GM23338 (cell line): ENCODE measurements around the gene HDHD3. TPM values are rescaled to one million over a fixed set of nuclear protein-coding genes. Genes with fewer than 3 reads are reported as not detected.

Experiments used
- ATAC-seq: fragments of 200-7000 bp; cut with Tn5 transposase; 3 replicates; pipeline ENCODE4 v1.9.1; 2020
- DNase-seq: peaks from one replicate; pipeline ENCODE4 v3.0.0-alpha.2; 2015; ENCODE audit warnings: low spot score
- H2AFZ ChIP-seq: fragments of 200-600 bp; sonication (generic); 2 replicates; pipeline ENCODE4 v1.8.0; 2016; ENCODE audit warnings: antibody characterized with exemption, mild to moderate bottlenecking, moderate library complexity
- H3F3A ChIP-seq: fragments of 200-600 bp; sonication (generic); replicated peaks from 2 replicates; pipeline ENCODE4 v1.8.0; 2017; ENCODE audit warnings: antibody characterized with exemption, mixed run types, low read depth
- H3K27ac ChIP-seq: fragments of 200-600 bp; sonication (generic); 2 replicates; pipeline ENCODE4 v1.6.1; 2016; ENCODE audit warnings: low read depth
- H3K27me3 ChIP-seq: fragments of 200-600 bp; sonication (generic); 2 replicates; pipeline ENCODE4 v1.8.0; 2016; ENCODE audit warnings: mild to moderate bottlenecking, mixed run types, moderate library complexity; ENCODE audit not compliant: insufficient read depth
- H3K36me3 ChIP-seq: fragments of 200-600 bp; sonication (generic); 2 replicates; pipeline ENCODE4 v1.8.0; 2016; ENCODE audit warnings: mild to moderate bottlenecking; ENCODE audit not compliant: insufficient read depth
- H3K4me1 ChIP-seq: fragments of 200-600 bp; sonication (generic); 2 replicates; pipeline ENCODE4 v1.8.0; 2016; ENCODE audit warnings: mild to moderate bottlenecking, moderate library complexity; ENCODE audit not compliant: insufficient read depth
- H3K4me2 ChIP-seq: fragments of 200-600 bp; sonication (generic); 2 replicates; pipeline ENCODE4 v1.7.1; 2017; ENCODE audit warnings: mixed run types
- H3K4me3 ChIP-seq: fragments of 200-600 bp; sonication (generic); 2 replicates; pipeline ENCODE4 v1.6.1; 2016; ENCODE audit warnings: mixed run types
- H3K79me2 ChIP-seq: fragments of 200-600 bp; sonication (generic); replicated peaks from 2 replicates; pipeline ENCODE4 v1.8.0; 2017; ENCODE audit warnings: mild to moderate bottlenecking; ENCODE audit not compliant: insufficient read depth
- H3K9me2 ChIP-seq: fragments of 200-600 bp; sonication (generic); 2 replicates; pipeline ENCODE4 v1.8.0; 2017; ENCODE audit not compliant: insufficient read depth
- H4K20me1 ChIP-seq: fragments of 200-600 bp; sonication (generic); replicated peaks from 2 replicates; pipeline ENCODE4 v1.8.0; 2017; ENCODE audit warnings: mild to moderate bottlenecking; ENCODE audit not compliant: insufficient read depth
- H3K27ac Mint-ChIP-seq: 2 replicates; pipeline ENCODE4 v1.8.0; 2020; ENCODE audit warnings: inconsistent platforms, mild to moderate bottlenecking, moderate library complexity, mixed read lengths
- H3K27me3 Mint-ChIP-seq: 3 replicates; pipeline ENCODE4 v1.8.0; 2022; ENCODE audit warnings: low read depth, mild to moderate bottlenecking, moderate library complexity, mixed read lengths, inconsistent platforms; ENCODE audit not compliant: insufficient read depth, poor library complexity
- H3K36me3 Mint-ChIP-seq: 3 replicates; pipeline ENCODE4 v1.8.0; 2021; ENCODE audit warnings: low read depth, mild to moderate bottlenecking, inconsistent platforms, moderate library complexity, mixed read lengths
- H3K4me1 Mint-ChIP-seq: 3 replicates; pipeline ENCODE4 v1.8.0; 2020; ENCODE audit warnings: mild to moderate bottlenecking, inconsistent platforms, mixed read lengths
- H3K4me3 Mint-ChIP-seq: 3 replicates; pipeline ENCODE4 v1.8.0; 2021; ENCODE audit warnings: moderate library complexity, mild to moderate bottlenecking, inconsistent platforms, mixed read lengths
- H3K9me3 Mint-ChIP-seq: 3 replicates; pipeline ENCODE4 v1.8.0; 2020; ENCODE audit warnings: moderate library complexity, mild to moderate bottlenecking, inconsistent platforms, mixed read lengths
- ETS1 ChIP-seq: IDR thresholded peaks from 2 replicates; pipeline ENCODE4 v1.6.1; 2016; ENCODE audit warnings: antibody characterized with exemption
- EZH2phosphoT487 ChIP-seq: fragments of 200-600 bp; sonication (generic); IDR thresholded peaks from one replicate; pipeline ENCODE4 v1.8.1; 2018; ENCODE audit warnings: antibody characterized with exemption; ENCODE audit not compliant: unreplicated experiment
- STAT1 ChIP-seq: IDR thresholded peaks from one replicate; pipeline ENCODE4 v1.6.1; 2016; ENCODE audit warnings: antibody characterized with exemption; ENCODE audit not compliant: unreplicated experiment
- ZNF331 ChIP-seq: fragments of 250-450 bp; sonication (Bioruptor Pico); IDR thresholded peaks from 2 replicates; pipeline ENCODE4 v1.5.0; 2020; ENCODE audit warnings: low read depth, mild to moderate bottlenecking, moderate library complexity
- ZNF462 ChIP-seq: fragments of 250-450 bp; sonication (Bioruptor Pico); IDR thresholded peaks from 2 replicates; pipeline ENCODE4 v1.5.0; 2020; ENCODE audit warnings: mild to moderate bottlenecking, moderate library complexity
- polyA plus RNA-seq: library from polyadenylated mRNA; unstranded; fragments of >200 nt; fragmentation: Nextera tagmentation; extraction: Ambion mirVana; gene quantifications from 2 replicates; pipeline ENCODE4 v1.2.1, GENCODE V29; 2016
- total RNA-seq: library from RNA; depleted of rRNA; stranded (reverse); fragments of >200 nt; shearing (Covaris generic); gene quantifications from 2 replicates; pipeline ENCODE4 v1.2.3, GENCODE V29; 2014

Gene HDHD3
- total and polyA plus RNA-seq, 2 experiments from 2014 or later, result 9.5 to 17.7 TPM

- no peak for TF ChIP-seq ZNF462 (CRISPR knock-in tag)
Measured at GRCh38 chr9:113375057-113376023, 1.4 kb downstream of the HDHD3 start (continued).

- Histone ChIP-seq H3K4me1 (no peaks in the 10 kb centered on the region), H3K79me2 (no peaks in the 10 kb centered on the region), H3F3A (no peaks in the 10 kb centered on the region), H3K4me3 (no peak overlapping the region), H2AFZ (no peak overlapping the region), H3K4me2 (no peak overlapping the region), H4K20me1 (no peaks in the 10 kb centered on the region), H3K27me3 (no peaks in the 10 kb centered on the region), H3K36me3 (no peaks in the 10 kb centered on the region), H3K9me2 (no peaks in the 10 kb centered on the region), H3K27ac (no peak overlapping the region)
- H3K9me3 Mint-ChIP-seq, result no peaks in the 10 kb centered on the region
- H3K27me3 Mint-ChIP-seq, result peaks cover 4% of the 10 kb centered on the region
- DNase-seq, result no peak
- peaks cover 6% of the 10 kb centered on the region for H3K4me1 Mint-ChIP-seq
- peaks cover 6% of the 10 kb centered on the region; the same call in 2 of the 3 replicates for H3K36me3 Mint-ChIP-seq
- H3K4me3 Mint-ChIP-seq, result no peak overlapping the region
- H3K27ac Mint-ChIP-seq, result no peak overlapping the region
- ATAC-seq, result no peak
- TF ChIP-seq STAT1, result no peak
- TF ChIP-seq ZNF462 (CRISPR knock-in tag), result no peak
- no peak for TF ChIP-seq ETS1
- no peak for TF ChIP-seq ZNF331 (CRISPR knock-in tag)
- TF ChIP-seq EZH2phosphoT487, result no peak
Measured at GRCh38 chr9:113373676-113374392, 3.0 kb downstream of the HDHD3 start.
